ENCODE measurements around the gene SETD1A. TPM values are rescaled to one million over a fixed set of nuclear protein-coding genes. Genes with fewer than 3 reads are reported as not detected.
A peak's percentile ranks its signal among the peaks of the same experiment; 100 is the strongest.

SETD1A gene
- total and polyA plus RNA-seq, 2 of the 8 experiments (the other 6 are each of a cell fraction or from before 2014, with no cell fraction given): 4.8 to 29.0 TPM

DNA sequence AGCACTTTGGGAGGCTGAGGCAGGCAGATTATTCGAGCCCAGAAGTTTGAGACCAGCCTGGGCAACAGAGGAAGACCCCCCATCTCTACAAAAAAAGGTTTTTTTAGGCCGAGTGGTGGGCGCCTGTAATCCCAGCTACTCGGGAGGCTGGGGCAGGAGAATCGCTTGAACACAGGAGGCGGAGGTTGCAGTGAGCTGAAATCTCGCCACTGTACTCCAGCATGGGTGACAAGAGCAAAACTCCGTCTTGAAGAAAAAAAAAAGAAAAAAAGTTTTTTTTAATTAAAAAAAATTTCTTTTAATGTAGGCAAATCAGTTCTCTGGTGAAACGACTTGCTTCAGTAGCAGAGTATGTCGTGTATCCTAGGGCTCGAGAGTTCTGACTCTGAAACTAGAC lies 38.4 kb downstream of the SETD1A start:
- H3K4me2 ChIP-seq (ENCODE audit: insufficient read depth in 1 of 2, low read depth in 2 of 2, low read length in 2 of 2): peak overlapping the region; percentile 95 to 100; a peak in 3 of 4 replicates
- H2AFZ ChIP-seq (ENCODE audit: low read length): no peak overlapping the region
- H3K79me2 ChIP-seq (ENCODE audit: control insufficient read depth in 1 of 2, insufficient read depth in 2 of 2, low read length in 2 of 2): no peaks in the 10 kb centered on the region
- no peak overlapping the region for H2BK5ac ChIP-seq (ENCODE audit: low read depth, low read length)
- ChIA-PET CTCF (ENCODE audit: partially characterized antibody) (interaction anchor here (1.1 to 2.0 kb wide), 2 partner anchors 10 to 72 kb away, joined by 4 to 10 read pairs; partner anchors contain the start of gene HSD3B7), POLR2A (ENCODE audit: partially characterized antibody) (interaction anchor here (1.2 to 2.3 kb wide), 2 partner anchors 10 to 46 kb away, joined by 5 to 20 read pairs; partner anchors contain the start of gene HSD3B7)
- no peaks in the 10 kb centered on the region for H3K36me3 ChIP-seq (ENCODE audit: control insufficient read depth in 2 of 4, insufficient read depth in 4 of 4, low read length in 3 of 4)
- WGBS, 2 experiments (ENCODE audit: extremely low coverage in 1 of 2, insufficient coverage in 1 of 2, insufficient read length in 1 of 2, insufficient replicate concordance in 2 of 2, low coverage in 1 of 2, low lambda C conversion rate in 2 of 2, missing lambda C conversion rate in 1 of 2): 86% methylated on average over 11 of the region's 11 CpGs; no CpG with 5 or more reads in 1 of the 2 experiments
- H3K9ac ChIP-seq (replicated peaks in 1 of 4; ENCODE audit: extremely low read depth in 1 of 4, low read depth in 3 of 4, low read length in 3 of 4): no peak overlapping the region
- H3K56ac ChIP-seq (replicated peaks; ENCODE audit: insufficient read length, low read depth, low read length): no peak overlapping the region
- H3K9me3 ChIP-seq (ENCODE audit: insufficient read depth in 2 of 2, low read depth in 1 of 2, low read length in 1 of 2): no peaks in the 10 kb centered on the region
- no peak overlapping the region; the same call in 1 of the 2 replicates for H3K18ac ChIP-seq (ENCODE audit: extremely low read depth, low read length)
- H3K23me2 ChIP-seq (ENCODE audit: low read depth, low read length): peaks cover 12% of the 10 kb centered on the region
- H2AK5ac ChIP-seq (ENCODE audit: low read depth, low read length): 0 out of 2 replicates have a peak overlapping the region, but pooled peaks have one; percentile 39
- TF ChIP-seq SP1 (IDR thresholded peaks at IDR 0.05; ENCODE audit: low read depth, low read length): no peak
- no peak for TF ChIP-seq RXRA (IDR thresholded peaks at IDR 0.05; ENCODE audit: insufficient read depth, low read depth, low read length)
- TF ChIP-seq SIRT6 (IDR thresholded peaks at IDR 0.05; ENCODE audit: low read length): no peak
- no peak for TF ChIP-seq CBX8 (IDR thresholded peaks at IDR 0.05; ENCODE audit: borderline replicate concordance, low read depth, low read length)
- no peak for TF ChIP-seq POLR2AphosphoS5 (IDR thresholded peaks at IDR 0.05; ENCODE audit: low read depth, low read length)
- no peak for TF ChIP-seq CHD2 (IDR thresholded peaks at IDR 0.05; ENCODE audit: low read length)
- no peak for TF ChIP-seq POU5F1 (IDR thresholded peaks at IDR 0.05; ENCODE audit: low read depth, low read length)
- TF ChIP-seq SRF (IDR thresholded peaks at IDR 0.05; ENCODE audit: low read depth, low read length): no peak
- TF ChIP-seq HDAC2 (IDR thresholded peaks at IDR 0.05; ENCODE audit: borderline replicate concordance in 1 of 2, low read depth in 2 of 2, low read length in 2 of 2): no peak
- H4K20me1 ChIP-seq (replicated peaks in 1 of 2; ENCODE audit: control insufficient read depth in 1 of 2, insufficient read depth in 2 of 2, low read length in 2 of 2): no peaks in the 10 kb centered on the region
- FAIRE-seq (no peak), DNase-seq (ENCODE audit: low read depth in 1 of 2, low spot score in 2 of 2) (no peak)
- H4K5ac ChIP-seq (ENCODE audit: insufficient read length, low read depth, low read length): no peak overlapping the region
- H3K4ac ChIP-seq (replicated peaks; ENCODE audit: insufficient read length, low read depth, low read length): peak overlapping the region; percentile 63
- no peak overlapping the region for H2BK120ac ChIP-seq (replicated peaks; ENCODE audit: low read depth, low read length)
- H4K91ac ChIP-seq (replicated peaks; ENCODE audit: insufficient read length, low read length): no peak overlapping the region
- H3K4me3 ChIP-seq (ENCODE audit: extremely low read depth in 1 of 4, insufficient read depth in 2 of 4, low read depth in 3 of 4, low read length in 4 of 4): peak overlapping the region in 2 of 4 experiments; percentile 53 to 81; a peak in 2 of 8 replicates
- peaks cover 0 to 15% (median 10%) of the 10 kb centered on the region in 4 experiments; a peak in 6 of 7 replicates for H3K4me1 ChIP-seq (replicated peaks in 1 of 4; ENCODE audit: control insufficient read depth in 3 of 4, insufficient read depth in 4 of 4, low read length in 3 of 4)
- H2BK15ac ChIP-seq (ENCODE audit: low read length): no peak overlapping the region
- H3K14ac ChIP-seq (ENCODE audit: insufficient read length): no peak overlapping the region
- no peak overlapping the region for H3K27ac ChIP-seq (ENCODE audit: low read depth, low read length)
- no peak overlapping the region for H2BK20ac ChIP-seq (ENCODE audit: low read length)
- H3K23ac ChIP-seq (ENCODE audit: insufficient read length): no peak overlapping the region
- H2BK12ac ChIP-seq (ENCODE audit: low read depth, low read length): peak overlapping the region; percentile 60; the same call in 1 of the 2 replicates
- H3K79me1 ChIP-seq (ENCODE audit: low read depth, low read length): no peaks in the 10 kb centered on the region
- H4K8ac ChIP-seq (ENCODE audit: extremely low read depth, insufficient read depth, low read length): no peak overlapping the region
- H3K27me3 ChIP-seq (replicated peaks in 1 of 4; ENCODE audit: control insufficient read depth in 3 of 4, extremely low read depth in 1 of 4, insufficient read depth in 3 of 4, low read length in 3 of 4): no peaks in the 10 kb centered on the region; a peak in 1 of 7 replicates

Measured in H1 (cell line).